ENCODE results near the gene NEUROG3.

- no peak for TF ChIP-seq CTCF (IDR thresholded peaks at IDR 0.05)
- TF ChIP-seq POLR2A (IDR thresholded peaks at IDR 0.05) = no peak
These were observed 35.9 kb upstream of the NEUROG3 start for GRCh38 chr10:69609077-69609476.

Measured in adrenal gland (tissue), 5 donors.